SHP77 (cell line): Measurements from ENCODE around the gene CEPT1.

Source experiments
- DNase-seq, 2 experiments: peaks; one replicate each; lab custom pipeline; 2025; lab: John Stamatoyannopoulos, UW

CEPT1 gene

DNA sequence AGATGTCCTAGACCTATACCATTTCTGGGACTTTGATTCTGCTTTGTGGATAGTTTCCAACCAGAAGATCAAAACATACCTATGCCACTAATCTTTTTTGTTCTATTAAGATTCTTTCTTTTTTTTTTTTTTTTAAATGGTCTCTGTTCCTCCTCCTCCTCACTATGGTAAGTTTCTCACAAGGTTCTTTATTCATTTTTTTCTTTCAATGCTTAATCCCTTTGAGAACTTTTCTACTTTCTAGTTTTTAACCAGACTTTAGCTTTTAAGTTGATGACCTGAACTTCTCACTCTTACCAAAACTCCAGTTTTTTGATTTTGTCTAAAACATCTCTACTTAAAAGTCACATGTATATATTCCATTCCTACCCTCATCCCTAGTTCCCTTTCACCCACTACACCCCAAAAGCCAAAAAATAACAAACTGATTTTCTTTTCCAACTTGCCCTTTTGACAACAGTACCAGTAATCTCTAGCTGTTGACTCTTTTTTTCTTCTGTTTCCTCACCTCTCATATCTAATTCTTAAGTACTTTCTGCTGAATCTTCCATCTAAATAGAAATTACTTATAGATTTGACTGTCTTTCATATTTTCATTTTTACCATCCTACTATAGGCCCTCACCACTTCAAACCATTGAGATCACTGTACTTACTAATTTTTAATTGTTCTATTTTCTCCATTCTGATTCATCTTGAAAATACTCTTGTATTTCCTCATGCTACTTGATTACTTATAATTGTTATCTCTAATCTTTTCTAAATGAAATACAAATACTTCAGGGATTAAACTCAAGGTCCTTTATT, 6.1 kb downstream of the CEPT1 start:
- no peak for DNase-seq

DNA sequence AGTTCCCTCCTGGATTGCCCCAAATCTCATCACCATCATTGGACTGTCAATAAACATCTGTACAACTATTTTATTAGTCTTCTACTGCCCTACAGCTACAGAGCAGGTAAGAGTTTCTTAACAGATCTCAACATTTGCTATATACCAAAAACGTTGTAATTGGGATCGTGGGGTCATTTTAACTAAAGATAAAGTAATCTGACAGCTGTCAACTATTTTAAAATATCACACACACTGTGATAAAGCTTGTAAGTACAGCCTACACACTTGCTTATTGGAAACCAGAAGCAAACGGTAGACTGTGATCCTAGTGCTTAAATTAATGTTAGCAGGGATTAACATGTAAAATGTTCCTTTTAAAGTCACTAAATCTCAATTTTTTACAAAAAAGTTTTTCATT, 7.9 kb downstream of the CEPT1 start:
- no peak for DNase-seq

DNA sequence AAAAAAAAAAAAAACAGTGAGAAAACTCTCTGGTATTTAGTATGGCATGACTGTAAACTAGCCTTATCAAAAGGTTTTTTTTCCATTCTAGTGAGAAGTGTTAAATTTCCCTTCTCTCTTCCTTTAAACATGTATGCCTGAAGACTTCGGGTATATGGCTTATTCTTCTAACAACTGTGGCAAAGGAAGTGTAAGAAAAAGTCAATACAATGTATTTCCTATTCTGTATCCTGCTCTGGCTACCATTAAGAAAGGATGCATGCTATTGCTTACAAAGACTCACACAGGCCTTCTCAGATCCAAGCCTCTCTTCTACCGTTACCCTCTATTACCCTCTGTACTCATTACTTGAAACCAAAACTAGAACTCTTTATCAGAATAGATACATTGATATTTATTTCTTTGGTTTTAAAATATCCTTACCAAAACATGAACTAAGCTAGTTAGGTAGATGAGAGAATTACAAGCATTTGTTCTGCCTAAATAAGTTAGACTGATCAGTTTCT, 8.4 kb downstream of the CEPT1 start:
- DNase-seq = no peak

DNA sequence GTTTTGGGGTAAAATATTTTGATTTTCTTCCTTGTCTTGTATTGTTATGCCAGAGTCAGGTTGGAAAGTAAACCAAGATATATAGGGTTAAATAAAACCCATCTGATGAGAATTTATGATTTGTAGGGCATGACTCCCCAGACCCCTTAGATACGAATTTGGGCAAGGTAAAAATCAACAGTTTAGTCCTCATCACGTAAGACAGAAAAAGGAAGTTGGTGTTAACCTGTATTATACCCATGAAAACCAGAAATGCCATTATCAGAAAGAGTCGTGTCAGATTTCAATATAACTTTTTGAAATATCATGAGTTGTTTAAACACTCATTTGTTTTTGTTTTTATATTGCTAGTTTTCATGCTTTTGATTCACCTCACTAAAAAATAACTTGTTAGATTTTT, 11.8 kb downstream of the CEPT1 start:
- DNase-seq = no peak

DNA sequence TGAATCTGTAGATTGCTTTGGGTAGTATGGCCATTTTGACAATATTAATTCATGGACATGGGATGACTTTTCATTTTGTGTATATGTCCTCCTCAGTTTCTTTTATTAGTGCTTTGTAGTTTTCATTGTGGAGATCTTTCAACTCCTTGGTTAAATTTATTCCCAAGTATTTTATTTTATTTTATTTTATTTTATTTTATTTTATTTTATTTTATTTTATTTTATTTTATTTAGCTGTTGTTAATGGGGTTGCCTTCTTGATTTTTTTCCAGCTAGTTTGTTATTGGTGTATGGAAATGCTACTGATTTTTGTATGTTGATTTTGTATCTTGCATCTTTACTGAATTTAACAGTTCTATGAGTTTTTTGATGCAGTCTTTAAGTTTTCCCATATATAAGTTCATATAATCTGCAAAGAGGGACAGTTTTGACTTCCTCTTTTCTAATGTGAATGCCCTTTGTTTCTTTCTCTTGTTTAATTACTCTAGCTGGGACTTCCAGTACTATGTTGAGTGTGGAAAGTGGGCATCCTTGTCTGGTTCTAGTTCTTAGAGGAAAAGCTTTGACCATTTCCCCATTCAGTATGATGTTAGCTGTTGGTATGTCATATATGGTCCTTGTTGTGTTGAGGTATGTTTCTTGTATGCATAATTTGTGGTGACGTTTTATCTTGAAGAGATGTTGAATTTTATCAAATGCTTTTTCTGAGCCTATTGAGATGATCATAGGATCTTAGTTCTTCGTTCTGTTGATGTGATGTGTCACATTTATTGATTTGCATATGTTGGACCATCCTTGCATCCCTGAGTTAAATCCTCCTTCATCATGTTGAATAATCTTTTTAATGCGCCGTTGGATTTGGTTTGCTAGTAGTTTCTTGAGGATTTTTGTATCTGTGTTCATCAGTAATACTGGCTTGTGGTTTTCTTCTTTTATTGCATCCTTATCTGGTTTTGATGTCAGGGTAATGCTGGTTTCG, 14.3 kb downstream of the CEPT1 start:
- DNase-seq = no peak

DNA sequence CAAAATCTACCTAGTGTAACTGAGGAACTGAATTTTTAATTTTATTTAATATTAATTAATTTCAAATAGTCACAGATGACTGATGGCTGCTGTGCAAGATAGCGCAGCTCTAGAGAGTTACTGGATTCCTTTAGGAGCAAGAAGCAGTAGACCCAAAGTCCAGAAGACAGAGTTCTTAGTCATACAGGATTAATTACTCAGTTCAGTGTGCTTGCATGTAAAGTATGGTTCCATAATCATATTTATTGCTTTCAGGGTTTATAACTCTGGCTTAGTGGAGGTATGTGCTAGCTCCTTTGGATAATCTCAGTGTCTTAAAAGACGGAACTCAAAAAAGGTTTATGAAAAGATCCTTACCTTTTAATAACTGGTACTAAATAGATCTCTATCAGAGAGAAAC, 17.4 kb downstream of the CEPT1 start:
- DNase-seq = no peak

DNA sequence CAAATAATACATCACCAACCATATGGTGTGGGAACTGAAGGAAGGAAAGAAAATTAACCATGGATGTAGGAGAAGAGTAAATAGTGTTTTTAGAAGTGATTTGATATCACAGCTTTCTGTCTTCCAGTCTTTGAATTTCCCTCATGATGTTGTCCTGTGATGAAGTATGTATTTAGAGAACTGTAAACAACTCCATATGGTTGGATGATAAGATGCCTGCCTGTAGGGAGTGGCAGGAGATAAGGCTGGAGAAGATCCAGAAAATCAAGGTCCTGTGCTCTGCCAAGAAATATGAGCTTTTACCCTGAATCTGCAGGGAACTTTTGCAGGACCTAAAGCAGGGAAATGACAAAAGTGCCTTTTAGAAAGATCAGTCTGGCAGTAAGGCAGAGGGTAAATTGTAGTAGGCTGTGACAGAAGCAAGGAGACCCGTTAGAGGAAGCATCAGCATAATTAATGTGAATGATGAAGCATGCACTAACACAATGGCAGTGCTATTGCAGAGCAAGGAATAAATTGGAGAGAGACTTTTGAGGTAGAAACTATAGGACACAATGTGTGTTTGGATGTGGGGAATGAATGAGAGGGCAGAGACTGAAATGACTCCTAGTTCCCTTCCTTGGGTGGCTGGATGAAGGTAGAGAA, 21.9 kb downstream of the CEPT1 start:
- no peak for DNase-seq

DNA sequence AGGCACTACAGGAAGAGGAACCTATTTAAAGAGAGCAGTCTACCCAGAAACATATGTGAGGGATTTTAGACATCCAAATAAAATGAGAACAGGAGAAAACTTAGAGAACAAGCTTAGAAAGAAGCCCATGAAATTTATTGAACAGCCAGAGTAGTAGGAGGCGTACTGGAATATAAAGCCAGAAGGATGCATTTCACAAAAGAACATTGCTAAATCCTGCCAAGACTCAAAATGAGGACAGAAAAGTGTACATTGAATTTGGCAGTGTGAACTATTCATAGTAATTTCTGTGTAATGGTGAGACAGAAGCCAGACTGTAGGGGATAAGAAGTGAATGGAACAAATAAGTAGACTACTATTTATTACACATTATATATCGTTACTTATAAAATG, 22.5 kb downstream of the CEPT1 start:
- no peak for DNase-seq

DNA sequence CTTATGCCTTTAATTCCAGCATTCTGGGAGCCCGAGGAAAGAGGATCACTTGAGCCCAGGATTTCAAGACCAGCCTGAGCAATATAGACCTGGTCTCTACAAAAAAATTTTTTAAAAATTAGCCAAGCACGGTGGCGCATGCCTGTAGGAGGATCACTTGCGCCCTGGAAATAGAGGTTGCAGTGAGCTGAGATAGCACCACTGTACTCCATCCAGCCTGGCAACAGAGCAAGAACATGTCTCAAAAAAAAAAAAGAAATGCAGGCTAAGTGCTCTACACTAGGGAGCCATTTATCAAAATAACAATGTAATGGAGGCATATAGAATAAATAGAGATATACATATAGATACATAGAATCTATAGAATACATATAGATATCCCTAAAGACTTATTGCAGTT, 23.3 kb downstream of the CEPT1 start:
- no peak for DNase-seq

DNA sequence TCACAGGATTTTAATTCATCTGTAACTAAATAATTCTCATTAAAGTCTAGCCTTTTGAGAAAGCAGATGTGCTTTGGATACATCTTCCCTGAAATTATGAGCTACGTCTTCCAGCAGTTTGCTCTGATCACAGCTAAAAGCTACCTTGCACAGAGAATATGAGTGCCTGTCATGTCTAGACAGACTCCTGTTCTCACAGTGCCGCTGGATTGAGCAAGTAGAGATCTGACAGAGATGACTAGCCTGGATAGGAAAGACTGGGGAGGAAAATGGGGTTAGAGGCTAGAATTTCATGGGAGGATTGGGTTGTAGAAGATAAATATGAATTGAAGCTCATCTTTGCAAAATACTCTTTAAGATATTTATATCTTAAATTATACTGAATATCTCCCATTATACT, 24.1 kb downstream of the CEPT1 start:
- DNase-seq = no peak

DNA sequence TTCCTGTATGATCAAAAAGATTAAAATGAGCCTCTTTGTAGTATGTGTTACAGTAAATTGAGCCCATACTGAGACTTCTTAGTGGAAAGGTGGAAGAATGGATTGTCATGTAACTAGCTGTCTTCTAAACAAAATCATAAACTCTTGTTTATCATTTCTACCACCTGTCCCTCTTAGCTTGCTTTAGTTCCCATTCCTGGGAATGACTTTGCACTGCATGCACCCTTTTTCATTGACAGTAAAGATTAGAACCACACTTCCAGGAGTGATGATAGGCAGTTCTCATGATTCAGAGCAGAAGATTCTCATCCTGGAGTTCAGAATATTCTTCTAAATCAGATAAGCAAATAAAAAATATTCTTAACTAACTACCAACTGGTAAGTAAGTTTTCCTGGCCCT, 32.4 kb downstream of the CEPT1 start:
- no peak for DNase-seq

DNA sequence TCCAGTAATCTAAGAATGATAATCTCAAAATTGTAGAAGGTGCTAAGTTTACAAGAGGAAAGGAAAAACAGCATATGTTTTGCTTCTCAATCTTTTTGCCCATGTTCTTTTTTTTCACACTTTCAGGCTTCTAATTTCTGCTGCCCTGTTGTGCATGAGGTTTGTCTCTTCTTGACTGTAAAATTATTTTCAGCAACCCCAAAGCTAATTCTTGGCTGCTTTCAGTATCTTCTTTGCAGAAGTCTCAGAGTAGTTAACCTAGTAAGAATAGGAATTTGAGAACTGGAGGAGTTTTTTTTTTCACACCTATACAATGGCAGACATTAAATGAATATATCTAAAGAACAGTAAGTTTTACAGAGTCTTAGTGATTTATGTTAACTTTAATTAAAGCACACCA, 34.0 kb downstream of the CEPT1 start:
- DNase-seq = no peak

DNA sequence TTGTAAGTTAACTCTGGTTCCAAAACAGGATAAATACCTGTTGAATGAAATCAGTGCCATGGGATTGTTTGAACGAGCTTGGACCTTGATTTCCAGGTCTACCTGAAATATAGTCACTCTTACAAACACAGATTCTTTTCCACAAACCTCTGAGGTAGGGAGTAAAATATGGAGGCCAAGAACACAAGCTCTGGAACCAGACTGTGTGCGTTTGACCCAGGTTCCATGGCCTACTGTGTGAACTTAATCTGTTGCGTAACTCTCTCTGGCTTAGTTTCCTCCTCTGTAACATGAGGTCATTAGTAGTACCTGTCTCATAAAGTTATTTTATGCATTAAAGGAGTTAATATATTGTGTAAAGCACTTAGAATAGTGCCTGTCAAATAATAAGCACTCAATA, 35.3 kb downstream of the CEPT1 start:
- DNase-seq = no peak

DNA sequence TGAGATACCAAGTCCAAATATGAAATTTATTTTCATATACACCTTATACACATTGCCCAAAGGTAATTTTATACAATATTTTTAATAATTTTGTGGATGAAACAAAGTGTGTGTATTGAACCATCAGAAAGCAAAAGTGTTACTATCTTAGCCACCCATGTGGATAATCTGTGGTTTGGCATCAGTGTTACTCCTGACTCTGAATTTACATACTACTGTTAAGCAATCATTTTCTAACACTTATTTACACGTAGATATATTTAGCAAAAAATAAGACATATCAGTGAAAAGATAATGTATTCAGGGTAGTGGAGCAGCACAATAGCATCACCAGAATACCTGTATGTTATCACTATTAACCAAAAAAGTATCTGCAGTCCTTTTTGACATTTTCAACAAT, 36.7 kb downstream of the CEPT1 start:
- DNase-seq = no peak

DNA sequence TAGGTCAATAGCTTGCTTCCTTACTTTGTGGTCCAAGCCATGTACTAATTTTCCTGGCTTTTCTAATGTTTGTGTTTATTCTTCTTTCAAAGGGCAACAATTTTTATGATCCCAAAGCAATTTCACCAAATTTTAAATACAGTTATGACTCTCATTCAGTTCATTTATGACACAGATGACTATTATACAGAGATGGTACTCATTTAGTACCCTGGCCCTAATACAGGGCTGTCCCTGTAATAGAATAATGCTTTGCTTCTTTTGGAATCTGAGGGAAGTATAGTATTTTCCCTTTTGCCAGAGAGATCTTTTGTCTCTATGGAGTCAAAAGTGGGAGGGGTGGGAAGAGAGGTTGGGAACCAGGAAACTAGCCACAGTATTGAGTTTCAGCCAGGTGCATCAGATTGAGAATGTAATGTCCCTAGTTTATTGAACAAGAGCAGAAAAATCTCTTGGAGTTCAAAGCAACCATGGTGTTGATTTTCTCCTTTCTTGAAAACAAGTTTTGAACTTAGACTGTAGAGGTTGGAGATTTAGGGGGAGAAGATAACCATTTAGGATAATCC, 40.0 kb downstream of the CEPT1 start:
- DNase-seq = no peak

DNA sequence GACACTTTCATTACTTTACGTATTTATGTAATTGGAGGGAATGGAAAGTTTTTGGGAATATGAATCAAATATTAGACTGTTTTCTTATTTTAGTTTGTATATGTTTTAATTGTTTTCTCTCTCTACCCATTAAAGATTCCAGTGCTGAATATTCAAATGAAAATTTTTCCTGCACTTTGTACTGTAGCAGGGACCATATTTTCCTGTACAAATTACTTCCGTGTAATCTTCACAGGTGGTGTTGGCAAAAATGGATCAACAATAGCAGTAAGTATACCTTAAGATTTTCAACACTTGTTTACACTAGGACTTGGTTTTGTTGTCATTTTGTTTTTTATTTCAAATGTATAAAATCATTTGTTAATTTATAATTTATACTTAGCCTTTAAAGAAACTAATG, 42.0 kb downstream of the CEPT1 start:
- DNase-seq = no peak

DNA sequence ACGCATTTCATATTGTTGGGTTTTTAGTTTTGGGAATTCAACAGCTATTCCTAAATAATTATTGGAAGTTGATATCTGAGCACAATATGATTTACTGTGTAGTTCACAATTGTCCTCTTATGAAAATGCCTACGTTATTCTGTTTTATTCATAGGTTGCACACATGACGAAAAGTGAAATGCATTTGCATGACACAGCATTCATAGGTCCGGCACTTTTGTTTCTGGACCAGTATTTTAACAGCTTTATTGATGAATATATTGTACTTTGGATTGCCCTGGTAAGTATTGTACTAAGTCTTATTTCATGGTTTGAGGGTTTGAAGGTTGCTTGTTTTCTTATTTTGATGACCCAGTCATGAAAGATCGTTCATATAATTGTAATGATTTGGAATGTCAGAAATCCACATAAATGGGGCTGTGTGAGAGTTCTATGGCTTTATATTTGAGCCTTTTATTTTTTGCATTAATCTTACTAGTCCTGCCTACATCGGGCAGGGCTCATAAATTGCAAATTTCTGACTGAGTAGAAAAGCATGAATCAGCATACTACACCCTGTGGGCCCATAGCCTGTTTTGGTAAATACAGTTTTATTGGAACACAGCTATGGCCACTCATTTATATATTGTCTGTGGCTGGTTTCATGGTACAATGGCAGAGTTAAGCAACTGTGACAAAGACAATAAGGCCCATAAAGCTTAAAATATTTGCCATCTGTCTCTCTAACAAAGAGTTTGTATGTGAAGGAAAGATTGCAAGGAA, 43.5 kb downstream of the CEPT1 start:
- DNase-seq = no peak

DNA sequence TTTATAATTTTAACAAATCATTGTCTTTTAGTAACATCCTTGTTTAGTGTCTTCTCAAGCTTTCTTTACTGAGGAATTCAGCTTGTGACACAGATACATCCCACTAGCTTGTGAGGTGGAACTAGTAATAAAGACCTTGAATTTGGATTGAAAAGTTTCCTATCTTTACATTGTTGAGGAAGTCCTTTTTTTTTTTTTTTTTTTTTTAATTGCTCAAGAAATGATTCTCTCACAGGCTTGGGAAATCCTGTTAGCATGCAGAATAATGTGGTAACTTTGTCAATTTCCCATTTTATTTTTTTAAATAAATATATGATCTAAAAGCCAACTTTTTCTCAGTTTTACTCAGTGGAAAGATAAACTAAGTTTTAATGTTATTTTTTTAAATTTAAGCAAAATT, 44.6 kb downstream of the CEPT1 start:
- DNase-seq = no peak

DNA sequence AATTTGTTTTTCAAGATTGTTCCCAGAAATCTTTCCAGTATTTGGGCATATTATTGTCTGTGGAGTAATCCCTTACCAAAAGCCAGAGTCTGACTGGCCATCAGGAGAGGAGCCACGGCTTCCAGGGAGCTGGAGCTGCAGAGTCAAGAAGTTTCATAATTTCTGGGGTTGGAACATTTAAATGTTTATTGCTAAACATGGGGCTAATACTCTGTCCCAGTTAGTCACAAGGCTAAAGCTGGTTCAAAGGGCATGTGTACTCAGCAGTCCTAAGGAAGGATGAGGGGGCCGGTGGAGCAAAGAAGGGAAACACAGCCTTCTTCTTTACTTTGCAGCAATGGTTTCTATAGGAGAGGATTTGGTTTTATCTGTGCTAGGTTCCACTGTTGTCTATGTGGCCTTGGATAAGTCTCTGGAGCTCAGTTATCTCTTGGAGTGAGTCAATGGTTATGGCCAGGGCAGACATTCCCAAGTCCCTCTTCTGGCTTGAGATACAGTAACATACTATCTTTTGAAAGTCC, 51.0 kb downstream of the CEPT1 start:
- DNase-seq = no peak

DNA sequence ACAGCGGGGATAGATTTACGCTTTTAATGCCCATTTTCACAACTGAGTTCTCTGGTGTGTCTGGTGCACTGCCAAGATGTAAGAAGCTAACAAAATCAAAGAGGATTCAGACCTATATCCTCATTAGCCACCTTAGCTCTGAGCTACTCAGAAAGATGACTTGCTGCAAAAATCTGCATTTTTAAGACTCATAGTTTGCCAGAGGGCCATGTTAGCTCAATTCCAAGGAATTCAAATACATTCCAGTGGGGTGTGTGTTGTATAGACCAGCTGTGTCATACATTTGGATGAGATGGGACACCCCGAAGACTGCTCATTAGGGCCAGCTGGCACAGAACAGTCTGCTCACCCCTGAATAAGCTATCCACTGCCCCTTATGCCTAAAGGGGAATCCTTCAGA, 51.5 kb downstream of the CEPT1 start:
- no peak for DNase-seq

DNA sequence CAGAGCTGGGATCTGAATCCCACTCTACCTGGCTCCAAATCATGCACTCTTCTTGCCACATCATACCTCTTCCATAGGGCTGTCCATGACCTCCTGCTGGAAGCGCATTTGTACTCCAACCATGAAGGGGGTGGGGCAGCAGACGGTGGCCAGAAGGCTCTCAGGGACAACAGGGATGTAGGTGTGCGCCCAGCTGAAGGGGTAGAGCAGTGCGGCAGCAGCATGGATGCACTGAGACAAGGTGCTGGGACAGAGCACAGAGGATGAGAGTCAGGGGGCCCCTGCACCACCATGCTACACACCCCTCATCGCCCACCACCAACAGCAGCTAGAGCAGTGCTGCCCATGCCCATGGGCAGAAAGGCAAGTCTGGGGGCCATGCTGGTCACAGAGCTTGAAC, 52.1 kb downstream of the CEPT1 start:
- DNase-seq = no peak
